Esophagus muscularis mucosa (tissue), 4 donors: ENCODE measurements around the gene MEIS1. TPM values are rescaled to one million over a fixed set of nuclear protein-coding genes. Genes with fewer than 3 reads are reported as not detected.
A peak's percentile ranks its signal among the peaks of the same experiment; 100 is the strongest.

Experiments
- DNase-seq: peaks from one replicate; pipeline ENCODE4 v3.0.0-alpha.2; 2017; ENCODE audit errors: extremely low spot score
- H3K27ac ChIP-seq, 4 donors: fragments of 200-600 bp; sonication (generic); replicated peaks in 1 of 4; 1 replicate in 3 of 4; 2 replicates in 1 of 4; pipeline ENCODE4 v1.5.1; 2016 to 2019; ENCODE audit warnings: mild to moderate bottlenecking in 1 of 4
- H3K27me3 ChIP-seq, 4 donors: fragments of 200-600 bp; sonication (generic); one replicate each; pipeline versions ENCODE4 v1.5.1 to v1.6.0; 2016 to 2019
- H3K36me3 ChIP-seq, 4 donors: fragments of 200-600 bp; sonication (generic); one replicate each; pipeline ENCODE4 v1.5.1; 2016 to 2019
- H3K4me1 ChIP-seq, 4 donors: fragments of 200-600 bp; sonication (generic); one replicate each; pipeline ENCODE4 v1.5.1; 2016 to 2019
- H3K4me3 ChIP-seq, 4 donors: fragments of 200-600 bp; sonication (generic); 1 replicate in 2 of 4; 2 replicates in 2 of 4; pipeline ENCODE4 v1.5.1; 2016 to 2019; ENCODE audit warnings: mild to moderate bottlenecking in 4 of 4, moderate library complexity in 1 of 4
- H3K9me3 ChIP-seq, 4 donors: fragments of 200-600 bp; sonication (generic); 1 replicate in 3 of 4; 2 replicates in 1 of 4; pipeline ENCODE4 v1.5.1; 2016 to 2019
- CTCF ChIP-seq, 3 experiments: fragments of 200-600 bp in 2 of 3; fragments of 450-650 bp in 1 of 3; sonication (generic) in 2 of 3; IDR thresholded peaks; one replicate each; pipeline ENCODE4 v1.5.1; 2017 to 2019; ENCODE audit warnings: antibody characterized with exemption in 3 of 3, mild to moderate bottlenecking in 2 of 3, moderate library complexity in 1 of 3
- EP300 ChIP-seq: sonication (generic); formaldehyde crosslinking; IDR thresholded peaks from one replicate; pipeline ENCODE4 v1.6.1; 2017; ENCODE audit warnings: antibody characterized with exemption
- POLR2A ChIP-seq: fragments of 450-650 bp; IDR thresholded peaks from one replicate; pipeline ENCODE4 v1.6.1; 2017; ENCODE audit warnings: antibody characterized with exemption, moderate library complexity, mild to moderate bottlenecking, low read depth
- POLR2AphosphoS5 ChIP-seq, 2 donors: sonication (generic); formaldehyde crosslinking; IDR thresholded peaks; one replicate each; pipeline ENCODE4 v1.6.1; 2017; ENCODE audit warnings: antibody characterized with exemption in 2 of 2
- WGBS: methylation state at CpG from one replicate; pipeline ENCODE4 v1.1.5; 2018; 5-methylcytosine and 5-hydroxymethylcytosine counted together
- intact Hi-C: fragments of 100-400 bp; cut with DNase I; formaldehyde crosslinking; loops from one replicate; pipeline ENCODE4 v1.15.1; 2023
- total RNA-seq, 4 donors: library from RNA; depleted of rRNA; stranded (reverse); fragments of >200 nt; gene quantifications; one replicate each; pipeline versions ENCODE4 v1.1.0 to v1.2.1, GENCODE V29; 2016

MEIS1 gene
- total RNA-seq, 4 donors from 2014 or later = 89.8 to 166 (median 132) TPM

- Histone ChIP-seq H3K27ac (peak overlapping the region; percentile 86 to 98 (median 93)), H3K36me3 (peaks cover 0 to 25% (median 7%) of the 10 kb centered on the region in 4 donors), H3K4me1 (peaks cover 0 to 6% (median 3%) of the 10 kb centered on the region in 4 donors), H3K4me3 (peak overlapping the region; percentile 77 to 85 (median 80)), H3K27me3 (no peaks in the 10 kb centered on the region), H3K9me3 (no peaks in the 10 kb centered on the region)
- WGBS = 37% methylated on average over 8 of the region's 8 CpGs
- intact Hi-C loops = loop anchor here (2.0 to 5.0 kb wide), 2 partner anchors 140 to 254 kb away; no protein-coding TSS in a partner anchor
- no peak for DNase-seq
- TF ChIP-seq CTCF (IDR thresholded peaks at IDR 0.05) (no peak), POLR2A (no peak), POLR2AphosphoS5 (IDR thresholded peaks at IDR 0.05) (no peak), EP300 (no peak)
Measured at GRCh38 chr2:66438498-66438833, 3.5 kb downstream of the MEIS1 start.

GRCh38 chr2:66438891-66439811, 4.2 kb downstream of the MEIS1 start:
- 8% methylated on average over 24 of the region's 37 CpGs for WGBS
- Histone ChIP-seq H3K4me3 (peak overlapping the region; percentile 77 to 85 (median 80)), H3K36me3 (peaks cover 0 to 31% (median 9%) of the 10 kb centered on the region in 4 donors), H3K27ac (peak overlapping the region; percentile 86 to 98 (median 93)), H3K9me3 (no peaks in the 10 kb centered on the region), H3K4me1 (peaks cover 0 to 6% (median 3%) of the 10 kb centered on the region in 4 donors), H3K27me3 (no peaks in the 10 kb centered on the region)
- no peak for DNase-seq
- intact Hi-C loops = loop anchor here (2.0 to 5.0 kb wide), 2 partner anchors 140 to 253 kb away; no protein-coding TSS in a partner anchor
- no peak for TF ChIP-seq POLR2A
- TF ChIP-seq CTCF (IDR thresholded peaks at IDR 0.05) = no peak
- TF ChIP-seq EP300 = no peak
- TF ChIP-seq POLR2AphosphoS5 (IDR thresholded peaks at IDR 0.05) = no peak

GRCh38 chr2:66439812-66440542, 5.1 kb downstream of the MEIS1 start:
- TF ChIP-seq CTCF (IDR thresholded peaks at IDR 0.05) = no peak
- no peak for TF ChIP-seq POLR2A
- no peak for TF ChIP-seq EP300
- TF ChIP-seq POLR2AphosphoS5 (IDR thresholded peaks at IDR 0.05) = no peak
- Histone ChIP-seq H3K9me3 (no peaks in the 10 kb centered on the region), H3K27ac (peak overlapping the region; percentile 86 to 98 (median 93)), H3K27me3 (no peaks in the 10 kb centered on the region), H3K4me1 (peaks cover 0 to 6% (median 4%) of the 10 kb centered on the region in 4 donors), H3K4me3 (peak overlapping the region; percentile 77 to 85 (median 80)), H3K36me3 (peaks cover 0 to 38% (median 9%) of the 10 kb centered on the region in 4 donors)
- WGBS = 5% methylated on average over 36 of the region's 36 CpGs
- no peak for DNase-seq
- intact Hi-C loops = loop anchor here (2.0 to 5.0 kb wide), 2 partner anchors 139 to 252 kb away; no protein-coding TSS in a partner anchor

GRCh38 chr2:66440708-66441497, 6.0 kb downstream of the MEIS1 start:
- Histone ChIP-seq H3K36me3 (peaks cover 0 to 41% (median 9%) of the 10 kb centered on the region in 4 donors), H3K4me1 (peaks cover 0 to 13% (median 7%) of the 10 kb centered on the region in 4 donors), H3K9me3 (no peaks in the 10 kb centered on the region), H3K27me3 (no peaks in the 10 kb centered on the region), H3K4me3 (peak overlapping the region; percentile 77 to 85 (median 80)), H3K27ac (peak overlapping the region; percentile 86 to 98 (median 93))
- intact Hi-C loops = no loop called here
- TF ChIP-seq POLR2AphosphoS5 (IDR thresholded peaks at IDR 0.05) (no peak), EP300 (no peak), CTCF (IDR thresholded peaks at IDR 0.05) (no peak), POLR2A (no peak)
- DNase-seq = no peak
- WGBS = 3% methylated on average over 11 of the region's 20 CpGs
